Left lobe of liver (tissue), 2 donors: ENCODE data around the gene ENPEP. TPM values are rescaled to one million over a fixed set of nuclear protein-coding genes. Genes with fewer than 3 reads are reported as not detected.

Experiments used
- ATAC-seq: fragments of 200-7000 bp; cut with Tn5 transposase; one replicate; pipeline ENCODE4 v1.9.1; 2020; ENCODE audit warnings: mild to moderate bottlenecking, moderate library complexity
- DNase-seq: peaks from one replicate; pipeline ENCODE4 v3.0.0-alpha.2; 2020; ENCODE audit warnings: low spot score
- total RNA-seq: library from RNA; stranded (reverse); gene quantifications from one replicate; pipeline ENCODE4 v1.2.1, GENCODE V29; 2021
- donor health status: DM: no; HTN: no; CAD: no; lungs with moderate emphysema.
- donor health status: DM: no; HTN: yes; CAD: no.

Gene ENPEP
- total RNA-seq, 1 donor from 2014 or later: 18.9 TPM

DNA sequence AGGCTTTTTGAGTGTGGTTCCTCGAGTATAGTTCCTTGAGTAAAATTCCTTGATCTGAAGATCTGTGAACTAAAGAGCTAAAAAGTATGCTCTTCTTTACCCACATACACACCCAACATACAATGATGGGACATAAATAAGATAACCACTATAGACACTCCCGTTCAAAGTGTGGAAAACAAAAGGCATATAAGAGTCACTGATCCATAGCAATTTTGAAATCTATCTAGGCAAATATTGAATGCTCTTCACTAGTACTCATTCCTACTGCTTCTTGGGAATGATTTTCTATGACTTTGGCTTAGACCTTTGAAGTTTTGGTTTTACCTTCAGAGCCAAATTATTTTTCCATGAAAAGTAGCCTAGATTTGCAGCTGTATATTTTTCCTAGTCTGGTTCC, 120.5 kb downstream of the ENPEP start:
- ATAC-seq (no peak), DNase-seq (no peak)

DNA sequence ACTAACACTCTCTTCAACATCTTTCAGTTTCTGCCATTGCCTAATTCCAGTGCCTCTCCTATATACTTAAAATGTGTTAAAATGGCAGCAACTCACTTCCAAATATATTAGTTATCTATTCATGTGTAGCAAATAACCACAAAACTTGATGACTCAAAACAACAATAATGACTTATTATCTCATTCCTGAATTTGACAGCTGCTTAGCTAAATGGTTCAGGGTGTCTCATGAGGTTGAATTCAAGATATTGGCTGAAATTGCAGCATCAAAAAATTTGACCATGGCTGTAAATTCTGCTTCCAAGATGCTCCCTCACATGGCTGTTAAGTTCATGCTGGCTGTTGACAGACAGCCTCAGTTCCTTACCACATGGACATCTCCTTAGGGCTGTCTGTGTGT, 121.6 kb downstream of the ENPEP start:
- no peak for DNase-seq
- ATAC-seq: no peak

DNA sequence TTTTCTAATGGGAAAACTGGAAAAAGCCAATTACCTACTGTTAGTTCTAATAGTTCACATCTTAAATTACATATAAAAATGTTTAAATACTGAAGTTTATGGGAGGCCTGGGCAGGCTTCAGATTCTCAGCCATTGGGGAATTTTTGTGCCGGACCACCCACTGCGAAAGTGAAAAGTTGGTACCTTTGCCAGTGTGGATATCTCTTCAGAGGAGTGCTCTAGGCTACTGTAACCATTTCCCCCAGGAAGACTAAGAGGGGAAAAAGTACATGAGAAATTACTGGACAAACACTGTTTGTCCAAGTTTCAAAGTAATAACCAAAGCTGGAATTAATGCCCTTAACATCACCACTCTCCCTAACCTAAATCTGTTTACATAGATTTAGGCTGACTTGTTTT, 126.1 kb downstream of the ENPEP start:
- no peak for DNase-seq
- no peak for ATAC-seq

DNA sequence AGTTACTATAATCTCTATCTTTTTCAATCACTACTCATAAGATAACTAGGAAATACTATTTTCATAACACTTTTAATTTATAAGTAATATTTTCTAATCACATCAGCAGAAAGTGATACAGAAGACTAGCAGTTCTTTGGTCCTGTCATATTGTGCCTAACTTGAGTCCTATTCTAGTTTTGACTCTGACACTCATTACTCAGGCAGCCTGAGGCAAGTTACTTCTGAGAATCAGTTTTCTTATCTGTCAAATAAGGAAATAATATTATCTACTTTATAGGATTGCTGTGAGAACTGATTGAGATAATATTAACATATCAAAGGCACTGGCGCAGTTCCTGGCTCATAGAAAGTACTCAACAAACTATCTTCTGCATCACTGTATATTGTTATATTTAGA, 129.1 kb downstream of the ENPEP start:
- DNase-seq: no peak
- ATAC-seq: no peak

DNA sequence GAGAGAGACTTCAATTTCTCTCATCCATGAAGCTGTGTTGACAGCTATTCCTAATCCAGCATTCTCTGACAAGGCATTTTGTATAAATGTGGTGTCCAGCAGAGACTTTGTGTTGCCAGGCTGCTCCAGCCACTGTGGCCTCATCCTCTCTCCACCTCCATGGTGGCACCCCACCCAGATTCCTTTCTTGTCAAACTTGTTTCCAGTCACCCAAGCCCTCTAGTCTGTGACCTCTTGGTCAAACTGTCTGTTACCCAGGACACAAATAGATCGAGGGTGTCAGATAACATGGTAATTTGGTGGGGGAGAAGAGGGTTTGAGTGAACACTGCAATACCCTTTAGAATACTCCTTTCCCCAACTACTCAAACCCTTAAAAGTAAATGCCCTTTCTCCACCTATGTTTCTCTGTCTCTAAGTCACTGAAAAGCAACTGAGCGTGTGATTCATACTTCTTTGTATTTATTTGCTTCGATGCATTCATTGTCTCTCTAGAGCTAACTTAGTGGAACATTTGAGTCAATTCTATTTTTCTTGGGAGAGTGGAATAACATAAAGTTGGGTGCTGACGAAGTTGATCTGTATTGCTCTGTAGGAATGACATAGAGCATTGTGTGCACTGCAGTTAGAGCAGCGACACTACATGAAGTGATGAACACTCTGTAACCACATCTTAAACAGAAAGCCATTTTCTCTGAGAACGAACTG, 133.2 kb downstream of the ENPEP start:
- no peak for ATAC-seq
- DNase-seq: no peak

DNA sequence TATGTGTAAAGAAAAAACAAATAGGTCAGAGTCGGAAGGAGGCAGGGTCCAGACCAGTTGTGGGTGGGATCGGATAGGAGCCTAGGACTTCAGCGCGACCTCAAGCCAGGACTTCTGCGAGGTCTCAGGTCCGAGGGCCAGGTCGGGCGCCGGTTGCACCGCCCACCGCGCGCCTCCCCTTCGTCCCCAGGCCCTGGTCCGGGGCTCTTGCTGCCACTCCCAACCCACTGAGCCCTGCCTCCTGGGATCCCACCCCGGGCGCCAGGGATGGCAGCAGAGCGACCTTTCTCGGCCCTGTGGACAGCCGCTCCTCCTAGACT, 134.6 kb downstream of the ENPEP start:
- ATAC-seq (no peak), DNase-seq (no peak)

DNA sequence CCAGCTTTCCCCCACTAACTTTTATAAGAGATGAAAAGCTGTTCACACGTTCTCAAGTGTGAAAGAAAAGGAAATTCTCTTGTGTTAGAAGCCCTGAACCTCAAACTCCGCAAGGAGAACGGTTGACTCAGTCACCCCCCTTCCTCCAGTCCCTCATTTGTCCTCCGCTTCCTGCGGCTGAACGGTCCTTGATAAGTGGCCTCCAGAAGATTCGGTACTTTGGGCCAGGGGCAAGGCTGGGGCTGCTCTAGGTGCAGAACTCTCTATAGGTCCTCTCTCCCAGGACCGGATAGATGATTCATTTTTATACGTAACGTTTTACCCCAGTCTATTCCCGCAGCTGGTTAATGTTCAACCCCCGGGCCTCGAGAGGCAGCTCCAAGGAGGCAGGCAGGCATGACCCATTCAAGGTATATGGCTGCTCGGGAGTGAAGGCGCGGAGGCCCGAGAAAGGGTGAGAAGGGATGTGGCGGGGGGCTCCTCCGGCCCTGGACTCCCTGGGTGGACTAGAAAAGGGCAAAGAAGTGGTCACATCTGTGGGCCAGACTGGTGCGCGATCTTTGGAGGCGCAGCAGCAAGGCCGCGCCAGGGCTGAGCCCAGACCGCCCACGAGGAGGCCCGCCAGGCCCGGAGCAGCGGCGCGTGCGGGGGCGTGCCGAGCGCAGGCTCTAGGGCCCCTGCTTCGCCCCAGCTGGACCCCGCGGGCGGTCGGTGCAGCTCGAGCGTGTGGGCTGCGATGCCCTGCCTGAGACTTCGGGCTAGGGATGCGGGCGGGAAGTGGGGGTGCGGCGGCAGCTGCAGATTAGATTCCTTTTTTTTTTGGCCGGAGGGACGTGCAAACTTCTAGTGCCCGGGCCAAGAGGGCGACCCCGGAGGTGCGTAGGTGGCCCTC, 135.2 kb downstream of the ENPEP start:
- ATAC-seq (peak; percentile 23), DNase-seq (no peak)

DNA sequence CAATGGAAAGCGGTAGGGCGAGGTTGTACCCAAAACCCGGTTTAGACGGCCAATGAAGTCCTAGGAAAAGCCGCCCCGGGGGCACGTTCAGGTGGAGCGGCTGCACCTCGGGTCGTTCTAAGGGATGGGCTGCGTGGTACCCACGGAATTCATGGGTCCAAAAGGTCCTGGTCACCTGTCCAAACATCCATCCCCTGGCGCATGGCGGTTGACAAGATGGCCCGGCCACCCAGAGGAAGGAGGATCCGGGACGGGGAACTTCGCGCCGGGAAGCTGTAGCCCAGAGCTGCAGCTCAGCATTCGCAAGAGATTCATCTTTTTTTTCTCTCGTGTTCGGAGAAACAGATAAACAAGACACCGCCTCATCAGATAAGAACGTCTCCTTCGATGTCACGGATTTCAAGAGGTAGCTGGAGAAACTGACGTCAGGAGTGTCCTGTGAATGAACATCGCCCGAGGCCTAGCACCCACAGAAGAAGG, 136.1 kb downstream of the ENPEP start:
- DNase-seq (no peak), ATAC-seq (no peak)

DNA sequence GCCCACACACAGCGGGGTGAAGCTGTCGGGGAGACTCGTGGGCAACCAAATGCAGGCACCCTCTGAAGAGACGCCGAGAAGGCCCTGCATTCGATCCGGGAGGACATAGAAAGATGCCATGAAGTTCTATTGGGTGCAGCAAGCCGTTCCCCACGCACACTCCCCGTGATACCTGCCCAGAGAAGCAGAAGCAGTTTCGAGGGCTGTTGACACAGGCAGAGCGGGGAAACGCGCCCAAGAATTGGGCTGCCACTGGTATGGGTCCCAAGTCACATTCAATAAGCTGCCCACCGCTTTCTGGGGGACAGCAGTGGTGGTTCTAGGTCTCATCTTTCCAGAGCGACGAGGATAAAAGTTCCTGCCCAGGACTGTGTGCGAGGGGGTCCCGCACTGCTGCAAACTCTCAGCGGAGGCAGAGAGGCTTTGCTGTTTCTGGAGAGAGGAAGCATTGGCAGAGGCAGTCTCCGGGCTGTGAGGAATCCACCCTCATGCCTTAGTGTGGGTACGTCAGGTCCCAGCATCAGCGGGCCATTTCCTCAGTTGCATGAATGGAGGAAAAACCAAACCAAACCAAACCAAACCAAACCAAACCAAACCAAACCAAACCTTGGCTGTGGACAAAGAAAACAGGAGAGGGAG, 136.8 kb downstream of the ENPEP start:
- DNase-seq (no peak), ATAC-seq (no peak)

DNA sequence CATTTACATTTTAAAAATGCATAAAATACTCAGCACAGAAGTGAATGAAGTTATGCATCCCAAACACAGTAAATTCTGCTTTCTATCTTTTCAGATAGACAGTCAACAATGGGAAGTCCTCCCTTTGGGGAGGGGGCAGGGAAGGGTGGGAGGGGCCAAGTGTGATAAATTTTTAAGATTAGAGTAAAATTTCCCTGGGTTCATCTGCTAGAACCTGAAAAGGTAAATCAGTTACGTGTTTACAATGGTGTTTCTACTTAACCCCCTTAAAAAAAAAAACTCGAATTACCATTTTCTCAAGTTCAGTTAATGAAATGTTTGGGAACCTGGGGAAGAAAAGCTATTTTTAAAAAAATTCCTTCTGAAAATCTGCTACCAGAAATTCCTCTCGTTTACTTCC, 137.8 kb downstream of the ENPEP start:
- no peak for DNase-seq
- no peak for ATAC-seq

DNA sequence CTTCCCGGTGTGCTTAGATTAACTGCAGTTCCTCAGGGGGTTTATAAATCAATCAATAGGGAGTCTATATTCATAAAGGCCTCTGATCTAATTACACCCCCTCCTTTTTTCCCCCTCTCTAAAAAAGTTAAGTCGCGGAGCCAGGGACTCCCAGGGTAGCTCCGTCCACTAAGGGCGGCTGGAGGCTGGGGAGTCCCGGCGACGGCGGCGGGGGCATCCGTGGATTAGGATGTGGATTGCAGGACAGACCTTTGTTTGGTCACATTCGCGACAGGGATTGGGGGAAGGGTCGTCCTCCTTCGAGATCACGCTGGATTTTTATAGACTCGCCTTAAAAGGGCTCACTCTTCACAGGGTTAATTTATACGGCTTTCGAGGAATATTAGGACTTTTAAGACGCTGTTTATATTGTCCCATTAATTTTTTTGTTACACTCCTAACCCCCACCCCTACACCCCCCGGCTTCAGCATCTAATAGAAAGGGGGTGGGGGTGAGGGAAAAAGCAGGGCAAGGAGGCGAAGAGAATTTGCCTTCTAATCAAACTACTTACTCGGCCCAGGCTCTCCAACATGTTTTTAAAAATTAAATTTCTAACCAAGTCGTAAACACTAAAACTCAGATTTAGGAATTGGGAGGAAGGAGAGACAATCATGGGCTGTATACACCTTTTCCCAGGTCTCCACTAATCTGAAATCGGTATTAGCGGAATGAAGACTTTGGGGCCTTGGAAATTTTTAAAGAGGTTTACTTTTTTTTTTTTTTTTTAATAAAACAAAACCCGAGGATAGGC, 138.4 kb downstream of the ENPEP start:
- no peak for DNase-seq
- no peak for ATAC-seq

Other genes with a start within 250 kb of the ENPEP start
- not detected for gene PITX2, start 146.9 kb downstream of the ENPEP start, total RNA-seq